NT2/D1 (cell line): ENCODE measurements around the gene HLA-DMB.

Experiments used
- YY1 ChIP-seq: IDR thresholded peaks from 2 replicates; pipeline ENCODE4 v1.6.1; 2011; ENCODE audit not compliant: insufficient read length, insufficient read depth
- ZNF274 ChIP-seq: IDR thresholded peaks from 2 replicates; pipeline ENCODE4 v1.6.1; 2011; ENCODE audit warnings: mild to moderate bottlenecking, low read depth, low read length

DNA sequence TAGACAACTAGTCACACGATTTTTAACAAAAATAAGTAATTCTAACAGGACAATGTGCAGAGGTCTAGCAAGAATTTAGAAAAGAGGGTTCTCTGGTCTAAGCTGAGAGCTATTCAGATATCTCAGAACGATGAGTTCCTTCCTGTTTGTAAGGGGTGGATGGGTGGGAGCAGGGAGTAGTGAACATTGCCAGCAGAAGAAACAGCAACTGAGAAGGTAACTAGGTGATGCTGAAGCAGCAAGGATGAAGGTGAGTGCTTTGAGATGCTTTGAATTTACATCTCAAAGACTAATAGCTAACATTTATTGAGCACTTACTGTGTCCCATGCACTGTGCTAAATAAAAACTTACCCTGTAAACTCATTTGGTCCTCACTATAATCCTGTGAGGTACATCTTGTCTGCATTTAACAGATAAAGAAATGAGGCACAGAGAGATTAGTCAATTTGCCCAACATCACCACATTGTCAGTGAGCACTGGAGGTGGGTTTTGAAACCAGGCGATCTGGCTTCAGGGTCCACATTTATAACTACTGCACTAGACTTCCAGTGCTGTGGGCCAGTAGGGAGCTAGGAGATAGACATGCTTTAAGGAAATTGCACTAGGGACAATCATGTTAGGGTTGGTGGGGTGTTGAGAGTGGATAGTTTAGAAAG lies 43.3 kb upstream of the HLA-DMB start:
- TF ChIP-seq YY1 (no peak), ZNF274 (no peak)
